ENCODE measurements around the gene PGGT1B. TPM values are rescaled to one million over a fixed set of nuclear protein-coding genes. Genes with fewer than 3 reads are reported as not detected.

Gene PGGT1B
- total and polyA plus RNA-seq, 9 of the 15 experiments (the other 6 are each of a cell fraction or from before 2014, with no cell fraction given): 5.3 to 33.7 (median 19.8) TPM

GRCh38 chr5:115193295-115193694 is 69.4 kb downstream of the PGGT1B start:
- FAIRE-seq (no peak), DNase-seq (ENCODE audit: extremely low read depth in 1 of 4, low spot score in 3 of 4) (no peak), ATAC-seq (no peak)
- H3K4me3 ChIP-seq: no peak overlapping the region
- BruUV-seq (replicated peaks): no TSS peak
- no peaks in the 10 kb centered on the region for H3K4me1 ChIP-seq (replicated peaks in 1 of 2; ENCODE audit: control insufficient read depth in 2 of 2, insufficient read depth in 2 of 2, low read length in 2 of 2)
- no peaks in the 10 kb centered on the region for H3K9me1 ChIP-seq (ENCODE audit: control insufficient read depth, insufficient read depth, low read length)
- TF ChIP-seq, protein P1, sequence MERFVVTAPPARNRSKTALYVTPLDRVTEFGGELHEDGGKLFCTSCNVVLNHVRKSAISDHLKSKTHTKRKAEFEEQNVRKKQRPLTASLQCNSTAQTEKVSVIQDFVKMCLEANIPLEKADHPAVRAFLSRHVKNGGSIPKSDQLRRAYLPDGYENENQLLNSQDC (CRISPR knock-in tag; IDR thresholded peaks at IDR 0.05): no peak
- TF ChIP-seq ZNF445 (CRISPR knock-in tag; IDR thresholded peaks at IDR 0.05; ENCODE audit: low read depth): no peak
- TF ChIP-seq KAT8 (IDR thresholded peaks at IDR 0.05; ENCODE audit: low read depth): no peak
- TF ChIP-seq SMAD2 (IDR thresholded peaks at IDR 0.05; ENCODE audit: low read depth, low read length): no peak
- TF ChIP-seq DMBX1 (CRISPR knock-in tag; IDR thresholded peaks at IDR 0.05; ENCODE audit: borderline replicate concordance): no peak
- TF ChIP-seq, protein P2, sequence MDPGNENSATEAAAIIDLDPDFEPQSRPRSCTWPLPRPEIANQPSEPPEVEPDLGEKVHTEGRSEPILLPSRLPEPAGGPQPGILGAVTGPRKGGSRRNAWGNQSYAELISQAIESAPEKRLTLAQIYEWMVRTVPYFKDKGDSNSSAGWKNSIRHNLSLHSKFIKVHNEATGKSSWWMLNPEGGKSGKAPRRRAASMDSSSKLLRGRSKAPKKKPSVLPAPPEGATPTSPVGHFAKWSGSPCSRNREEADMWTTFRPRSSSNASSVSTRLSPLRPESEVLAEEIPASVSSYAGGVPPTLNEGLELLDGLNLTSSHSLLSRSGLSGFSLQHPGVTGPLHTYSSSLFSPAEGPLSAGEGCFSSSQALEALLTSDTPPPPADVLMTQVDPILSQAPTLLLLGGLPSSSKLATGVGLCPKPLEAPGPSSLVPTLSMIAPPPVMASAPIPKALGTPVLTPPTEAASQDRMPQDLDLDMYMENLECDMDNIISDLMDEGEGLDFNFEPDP (CRISPR knock-in tag; IDR thresholded peaks at IDR 0.05): no peak
- TF ChIP-seq HNRNPUL1 (IDR thresholded peaks at IDR 0.05; ENCODE audit: low read length): no peak
- TF ChIP-seq ZNF740 (CRISPR knock-in tag; IDR thresholded peaks at IDR 0.05): no peak
- TF ChIP-seq ZNF740 (tag; IDR thresholded peaks at IDR 0.05): no peak
- TF ChIP-seq ZNF436 (CRISPR knock-in tag; IDR thresholded peaks at IDR 0.05): no peak
- TF ChIP-seq ZNF785 (CRISPR knock-in tag; IDR thresholded peaks at IDR 0.05): no peak
- TF ChIP-seq, protein P3, sequence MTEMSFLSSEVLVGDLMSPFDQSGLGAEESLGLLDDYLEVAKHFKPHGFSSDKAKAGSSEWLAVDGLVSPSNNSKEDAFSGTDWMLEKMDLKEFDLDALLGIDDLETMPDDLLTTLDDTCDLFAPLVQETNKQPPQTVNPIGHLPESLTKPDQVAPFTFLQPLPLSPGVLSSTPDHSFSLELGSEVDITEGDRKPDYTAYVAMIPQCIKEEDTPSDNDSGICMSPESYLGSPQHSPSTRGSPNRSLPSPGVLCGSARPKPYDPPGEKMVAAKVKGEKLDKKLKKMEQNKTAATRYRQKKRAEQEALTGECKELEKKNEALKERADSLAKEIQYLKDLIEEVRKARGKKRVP (CRISPR knock-in tag; IDR thresholded peaks at IDR 0.05): no peak
- no peak for TF ChIP-seq DNMT1 (IDR thresholded peaks at IDR 0.05)
- no peak for TF ChIP-seq EZH2 (IDR thresholded peaks at IDR 0.05; ENCODE audit: borderline replicate concordance, low read depth, low read length)
- in situ Hi-C loops (cut with MboI): no loop called here
- no peaks in the 10 kb centered on the region for H3K36me3 ChIP-seq (ENCODE audit: control insufficient read depth, insufficient read depth, low read length)
- H3K27ac ChIP-seq (ENCODE audit: extremely low read depth, low read depth, low read length): no peak overlapping the region
- no peak overlapping the region for H3K9ac ChIP-seq (ENCODE audit: insufficient read depth in 1 of 2, low read depth in 2 of 2, low read length in 2 of 2)
- no peaks in the 10 kb centered on the region for H4K20me1 ChIP-seq (replicated peaks; ENCODE audit: control insufficient read depth, insufficient read depth, low read length)
- no peak overlapping the region for H3K4me2 ChIP-seq (ENCODE audit: insufficient read depth, low read length)
- no peaks in the 10 kb centered on the region; a peak in 1 of 5 replicates for H3K27me3 ChIP-seq (ENCODE audit: control insufficient read depth in 2 of 2, insufficient read depth in 2 of 2, low read length in 2 of 2)
- H3K9me3 ChIP-seq (replicated peaks; ENCODE audit: control insufficient read depth, insufficient read depth, low read depth, low read length): no peaks in the 10 kb centered on the region
- ChIA-PET POLR2A (no interaction called here), CTCF (ENCODE audit: low intra/inter-chr PET ratio) (no interaction called here)
- no peaks in the 10 kb centered on the region for H3K79me2 ChIP-seq (ENCODE audit: control insufficient read depth, insufficient read depth, low read length)
- intact Hi-C loops (cut with micrococcal nuclease): no loop called here
- H2AFZ ChIP-seq (ENCODE audit: low read depth, low read length): no peak overlapping the region
